AG09309 (cell line): ENCODE data around the gene ANKRD62.
"Not testable (repeated sequence)": the region's sequence is repeated elsewhere in the genome, so short reads cannot be mapped to it uniquely, and the experiment has no call there.

ENCODE experiments used
- DNase-seq: peaks from one replicate; pipeline ENCODE4 v3.0.0-alpha.2; 2010; ENCODE audit warnings: low read depth
- H3K4me3 ChIP-seq: 2 replicates; pipeline ENCODE4 v1.5.1; 2011; ENCODE audit warnings: mild to moderate bottlenecking, low read depth, low read length, moderate library complexity; ENCODE audit not compliant: control insufficient read depth
- TF ChIP-seq, protein P1 (sequence below): IDR thresholded peaks from 2 replicates; pipeline ENCODE4 v1.5.1; 2011; ENCODE audit warnings: mild to moderate bottlenecking, low read depth, low read length, inconsistent platforms; ENCODE audit not compliant: insufficient read depth, control insufficient read depth; ENCODE audit errors: missing control alignments

Gene ANKRD62

DNA sequence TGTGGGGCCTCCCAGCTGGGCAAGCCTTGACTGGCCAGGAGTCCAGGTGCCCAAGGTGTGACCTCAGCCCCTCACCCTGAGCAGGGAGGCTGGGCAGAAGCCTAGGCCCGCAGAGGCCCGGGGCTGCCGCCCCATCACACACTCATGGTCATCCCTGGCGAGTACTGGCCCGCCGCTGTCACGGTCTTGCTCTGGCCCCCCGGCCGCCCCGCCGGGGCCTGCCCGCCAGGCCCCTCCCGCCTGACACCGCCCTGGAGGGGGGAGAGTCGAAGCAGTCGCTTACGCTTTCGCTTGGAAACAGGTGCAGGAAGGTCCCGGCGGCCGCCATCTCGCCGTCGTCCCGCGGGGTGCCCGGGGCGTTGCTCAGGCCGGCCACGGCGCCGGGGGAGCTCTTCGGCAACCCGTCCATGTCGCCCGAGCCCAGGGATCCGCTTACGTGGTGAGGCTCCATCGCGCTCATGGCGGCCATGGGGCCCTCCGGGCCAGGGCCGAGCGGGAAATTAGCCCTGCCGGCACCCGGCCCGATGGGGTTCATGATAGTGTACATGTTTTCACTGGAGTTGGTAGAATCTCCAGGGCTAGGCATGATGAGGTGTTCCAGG is 26.6 kb upstream of the ANKRD62 start:
- DNase-seq, result no peak
- TF ChIP-seq, protein P1, sequence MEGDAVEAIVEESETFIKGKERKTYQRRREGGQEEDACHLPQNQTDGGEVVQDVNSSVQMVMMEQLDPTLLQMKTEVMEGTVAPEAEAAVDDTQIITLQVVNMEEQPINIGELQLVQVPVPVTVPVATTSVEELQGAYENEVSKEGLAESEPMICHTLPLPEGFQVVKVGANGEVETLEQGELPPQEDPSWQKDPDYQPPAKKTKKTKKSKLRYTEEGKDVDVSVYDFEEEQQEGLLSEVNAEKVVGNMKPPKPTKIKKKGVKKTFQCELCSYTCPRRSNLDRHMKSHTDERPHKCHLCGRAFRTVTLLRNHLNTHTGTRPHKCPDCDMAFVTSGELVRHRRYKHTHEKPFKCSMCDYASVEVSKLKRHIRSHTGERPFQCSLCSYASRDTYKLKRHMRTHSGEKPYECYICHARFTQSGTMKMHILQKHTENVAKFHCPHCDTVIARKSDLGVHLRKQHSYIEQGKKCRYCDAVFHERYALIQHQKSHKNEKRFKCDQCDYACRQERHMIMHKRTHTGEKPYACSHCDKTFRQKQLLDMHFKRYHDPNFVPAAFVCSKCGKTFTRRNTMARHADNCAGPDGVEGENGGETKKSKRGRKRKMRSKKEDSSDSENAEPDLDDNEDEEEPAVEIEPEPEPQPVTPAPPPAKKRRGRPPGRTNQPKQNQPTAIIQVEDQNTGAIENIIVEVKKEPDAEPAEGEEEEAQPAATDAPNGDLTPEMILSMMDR, result no peak
- H3K4me3 ChIP-seq, result no peak overlapping the region

DNA sequence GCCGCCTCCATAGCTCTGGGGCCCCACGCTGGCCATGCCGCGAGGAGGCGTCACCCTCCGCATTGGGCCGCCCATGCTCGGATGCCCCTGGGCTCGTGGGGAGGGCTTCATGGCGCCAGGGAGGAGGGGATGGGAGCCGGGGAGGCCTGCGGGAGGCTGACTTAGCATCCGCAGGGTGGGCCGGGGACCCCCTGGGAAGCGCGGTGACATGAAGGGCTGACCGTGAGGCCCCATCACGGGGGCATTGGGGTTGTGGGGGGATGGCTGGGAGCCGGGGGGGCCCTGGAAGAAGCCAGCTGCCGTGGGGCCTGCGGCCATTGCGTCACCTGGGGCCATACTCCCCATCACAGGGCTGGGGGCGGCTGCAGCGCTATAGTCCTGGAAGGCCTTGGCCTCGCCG is 26.0 kb upstream of the ANKRD62 start:
- TF ChIP-seq, protein P1, result no peak
- H3K4me3 ChIP-seq, result no peak overlapping the region
- DNase-seq, result no peak

DNA sequence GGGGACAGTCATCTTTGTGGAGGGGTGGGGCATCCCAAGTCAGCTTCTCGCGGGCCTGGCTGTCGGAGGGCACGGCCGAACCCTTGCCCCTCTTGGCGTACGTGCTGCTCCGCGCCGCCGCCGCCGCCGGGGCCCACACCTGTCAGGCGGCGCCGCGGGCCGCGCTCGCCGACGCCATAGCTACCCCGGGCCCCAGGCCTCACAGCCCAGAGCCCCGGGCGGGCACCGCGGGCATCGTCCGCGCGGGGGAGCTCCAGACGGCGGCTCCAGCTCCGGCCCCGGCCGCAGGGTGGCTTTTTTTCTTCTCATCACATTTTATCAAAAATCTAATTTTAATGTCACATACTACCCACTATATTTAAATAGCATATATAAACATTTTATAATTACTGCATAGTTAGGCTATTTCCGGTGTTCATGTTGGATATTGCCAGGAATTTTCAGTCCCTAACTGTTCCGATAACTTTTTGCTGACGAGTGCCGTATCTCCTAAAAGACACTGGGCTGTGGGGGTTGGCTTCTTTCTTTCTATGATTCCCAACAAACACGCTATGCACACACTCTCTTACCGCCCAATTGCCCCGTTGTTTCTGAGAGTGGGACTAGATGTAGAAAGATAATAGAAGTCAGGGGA is 25.2 kb upstream of the ANKRD62 start:
- not testable (repeated sequence) for DNase-seq, H3K4me3 ChIP-seq

DNA sequence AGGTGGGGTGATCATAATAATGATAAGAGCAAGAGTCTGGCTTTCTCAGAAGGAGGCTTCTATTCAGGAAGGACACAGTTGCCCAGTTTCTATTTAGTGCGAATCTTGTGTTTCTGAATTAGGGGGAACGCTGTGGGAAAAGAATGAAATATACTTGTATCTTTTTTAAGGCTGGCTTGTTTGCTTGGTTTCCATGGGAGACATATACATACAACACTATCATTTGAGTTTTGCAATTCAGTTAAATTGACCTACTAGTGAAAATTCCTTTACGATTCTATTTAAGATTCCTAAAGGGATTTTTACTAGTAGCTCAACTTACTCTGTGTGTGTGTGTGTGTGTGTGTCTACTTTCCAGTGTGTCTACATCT is 24.7 kb upstream of the ANKRD62 start:
- TF ChIP-seq, protein P1, result no peak
- no peak overlapping the region for H3K4me3 ChIP-seq

DNA sequence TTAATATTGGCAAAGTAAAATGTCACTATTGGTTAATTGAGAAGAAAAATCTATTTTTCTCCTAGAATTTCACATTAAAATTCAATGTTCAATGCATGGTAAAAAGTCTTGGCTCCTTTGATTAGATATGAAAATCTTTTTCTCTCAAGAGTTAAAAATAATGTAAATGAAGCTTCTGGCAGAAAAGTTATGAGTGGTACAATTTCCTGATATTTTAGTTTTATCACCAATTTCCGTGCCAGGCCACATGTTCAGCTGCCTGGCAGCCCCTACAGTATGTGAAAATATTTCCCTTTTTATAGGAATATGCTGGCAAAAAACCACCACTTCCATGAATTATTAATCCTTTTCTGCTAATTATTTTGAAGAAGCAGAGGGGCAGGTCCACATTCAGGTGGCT is 22.6 kb upstream of the ANKRD62 start:
- not testable (repeated sequence) for DNase-seq, H3K4me3 ChIP-seq

More for the DNA sequence above, 24.7 kb upstream of the ANKRD62 start:
- DNase-seq, result no peak

DNA sequence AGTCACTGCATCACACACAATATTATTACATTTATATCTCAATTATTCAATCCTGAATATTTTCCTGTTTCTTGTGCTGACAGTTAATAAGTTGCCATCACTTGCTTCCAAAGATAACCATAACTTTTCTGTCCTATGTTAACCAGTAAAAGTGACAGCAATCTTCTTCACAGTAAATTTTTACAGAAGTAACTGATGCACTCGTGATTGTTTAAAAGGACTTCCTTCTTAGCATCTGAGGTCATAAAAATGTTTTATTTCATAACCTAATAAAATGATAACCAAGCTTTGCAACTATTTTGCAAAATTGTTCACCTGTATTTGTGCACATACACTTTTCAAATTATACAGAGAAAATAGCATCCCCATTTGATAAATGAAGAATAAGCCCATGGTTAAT is 20.6 kb upstream of the ANKRD62 start:
- DNase-seq, result no peak
- TF ChIP-seq, protein P1, result no peak
- H3K4me3 ChIP-seq, result no peak overlapping the region

DNA sequence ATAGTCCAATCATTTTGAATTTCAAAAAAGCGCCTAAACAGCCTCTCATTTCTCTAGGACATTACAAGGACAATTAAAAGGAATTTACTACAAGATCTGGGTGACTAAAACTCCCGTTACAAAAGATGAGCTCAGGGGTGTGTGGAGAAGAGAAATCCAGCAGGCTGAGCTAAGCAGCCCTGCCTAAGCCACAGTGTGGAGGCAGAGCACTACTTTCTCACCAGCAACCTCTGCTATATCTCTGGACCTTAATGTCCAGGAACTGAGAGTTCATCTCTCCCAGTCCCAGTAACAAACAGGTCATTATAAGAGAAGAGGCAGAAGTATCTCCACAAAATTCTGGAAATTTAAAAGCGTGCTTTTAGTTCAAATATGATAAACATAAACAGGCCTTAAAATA is 18.9 kb upstream of the ANKRD62 start:
- DNase-seq, result no peak
- TF ChIP-seq, protein P1, result no peak

DNA sequence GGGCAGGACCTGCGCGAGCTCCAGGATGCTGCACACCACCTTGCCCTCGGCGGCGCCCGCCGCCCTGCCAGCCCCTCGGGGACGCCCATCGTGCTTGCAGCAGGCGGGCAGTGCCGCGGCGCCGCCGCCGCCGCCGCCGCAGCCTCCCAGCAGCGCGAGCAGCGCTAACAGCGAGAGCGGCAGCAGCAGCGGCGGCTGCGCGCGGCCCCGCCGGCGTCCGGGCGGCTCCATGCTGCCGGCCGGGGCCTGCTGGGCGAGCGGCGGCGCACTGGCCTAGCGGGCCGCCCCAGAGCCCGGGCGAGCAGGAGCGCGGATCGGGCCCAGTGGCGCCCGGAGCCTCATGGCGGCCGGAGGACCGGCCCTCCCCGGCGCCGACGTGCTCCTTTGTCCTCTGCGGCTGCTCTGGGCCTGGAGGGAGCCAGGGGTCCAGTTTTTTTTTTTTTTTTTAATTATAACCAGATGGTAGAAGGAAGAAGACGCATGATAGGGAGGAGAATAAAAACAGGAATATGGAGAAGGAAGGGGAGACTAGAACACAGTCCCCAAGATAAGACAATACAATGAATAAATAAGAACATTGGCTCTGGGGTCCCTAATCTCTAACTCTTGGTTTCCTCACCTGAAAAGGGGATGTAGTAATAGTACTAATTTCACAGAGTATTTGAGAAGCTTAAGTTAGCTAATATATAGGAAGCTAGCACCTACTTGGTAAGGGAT is 17.1 kb upstream of the ANKRD62 start:
- TF ChIP-seq, protein P1, result no peak
- no peak overlapping the region; the same call in 1 of the 2 replicates for H3K4me3 ChIP-seq
- DNase-seq, result no peak

More for the DNA sequence above, 18.9 kb upstream of the ANKRD62 start:
- H3K4me3 ChIP-seq, result no peak overlapping the region

DNA sequence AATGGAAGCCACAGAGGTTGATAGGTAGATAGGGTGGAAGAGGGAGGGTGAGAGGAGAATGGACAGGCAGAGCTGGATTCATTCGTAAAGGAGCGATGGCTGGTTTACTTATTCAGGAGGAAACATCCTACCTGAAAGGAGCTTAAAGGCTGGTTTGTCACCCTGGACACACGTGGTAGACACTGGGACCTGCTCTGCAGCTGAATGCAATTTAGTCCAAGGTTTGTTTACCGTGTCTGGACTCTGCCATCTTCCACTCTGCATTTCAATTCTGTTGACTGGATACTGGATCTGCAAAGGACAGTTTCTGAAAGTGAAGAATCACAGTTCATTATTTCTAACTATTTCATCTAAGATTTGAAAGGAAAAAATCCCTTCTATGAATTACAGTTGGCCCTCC is 15.6 kb upstream of the ANKRD62 start:
- not testable (repeated sequence) for DNase-seq, H3K4me3 ChIP-seq
